GM19452 (cell line): ENCODE results near the gene AKAP7.
A peak's percentile ranks its signal among the peaks of the same experiment; 100 is the strongest.

Source experiments
- ATAC-seq: cut with Tn5 transposase; IDR thresholded peaks from one replicate; pipeline ENCODE4 v1.9.1; 2021; ENCODE audit not compliant: unreplicated experiment

The AKAP7 gene

GRCh38 chr6:131197716-131198115 lies 62.4 kb downstream of the AKAP7 start:
- no peak for ATAC-seq

DNA sequence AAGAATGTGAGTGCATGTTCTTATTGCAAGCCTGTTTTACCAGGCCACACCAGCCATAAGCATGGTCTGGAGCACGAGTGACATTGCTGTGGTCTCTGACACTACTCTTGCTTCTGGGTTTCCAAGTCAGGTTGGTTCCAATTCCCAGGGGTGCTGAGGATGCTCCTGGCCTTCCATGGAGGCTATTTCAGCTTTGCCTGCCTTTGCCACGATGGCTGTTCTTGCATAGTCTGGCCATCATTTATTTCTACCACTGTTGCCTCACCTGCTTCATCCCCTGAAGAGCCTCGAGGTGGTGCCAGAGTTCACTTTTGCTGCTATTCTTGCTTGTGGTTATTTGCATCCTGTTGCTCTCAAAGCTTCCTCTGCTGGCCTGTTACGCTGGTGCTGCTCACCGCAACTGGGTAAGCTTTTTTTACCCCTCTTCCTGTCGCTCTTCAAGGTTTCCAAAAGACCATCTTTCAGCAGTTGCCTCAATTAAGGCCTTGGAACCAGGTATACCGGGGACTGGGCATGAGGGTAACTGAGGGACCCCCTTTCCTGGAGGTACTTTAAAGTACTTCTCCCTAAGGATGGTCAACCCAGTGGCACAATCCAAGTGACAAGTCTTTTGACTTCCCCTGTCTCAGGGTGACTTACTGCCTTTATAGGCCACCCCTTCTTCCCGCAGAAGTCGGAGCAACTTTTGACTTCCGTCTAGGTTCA lies 64.5 kb downstream of the AKAP7 start:
- ATAC-seq: peak; percentile 100

DNA sequence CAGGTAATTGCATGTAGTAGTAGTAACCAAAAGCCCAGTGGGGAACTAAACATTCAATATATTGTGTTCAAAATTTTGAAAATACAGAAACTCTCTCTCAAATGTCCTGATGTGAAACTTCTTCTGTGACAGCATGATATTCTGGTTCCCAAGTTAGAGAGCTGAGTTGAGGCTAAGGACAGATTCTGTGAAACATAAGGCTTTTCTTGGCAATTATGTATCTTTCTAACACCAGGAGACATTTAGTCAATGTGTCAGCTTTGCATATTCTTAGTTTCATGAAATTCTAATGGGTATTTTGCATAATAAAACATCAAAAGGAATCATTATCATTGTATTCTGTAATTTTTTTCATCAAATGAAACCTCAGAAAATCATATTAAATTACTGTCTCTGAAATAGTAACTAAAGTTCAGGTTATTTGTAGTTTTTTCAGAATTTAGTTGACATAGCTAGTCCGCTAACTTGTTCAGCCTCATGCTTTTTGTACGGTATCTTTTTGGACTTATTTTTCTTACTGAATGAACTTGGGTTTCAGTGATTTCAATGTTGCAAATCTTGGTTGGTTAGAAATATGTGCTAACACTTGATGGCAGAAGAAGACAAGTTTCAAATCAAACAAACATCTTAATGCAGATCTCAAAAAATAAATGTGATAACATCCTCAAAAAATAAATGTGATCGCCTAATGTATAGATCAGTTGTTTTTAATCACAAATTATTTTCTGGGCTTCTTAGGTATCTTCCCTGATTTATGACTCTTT lies 70.4 kb downstream of the AKAP7 start:
- no peak for ATAC-seq

DNA sequence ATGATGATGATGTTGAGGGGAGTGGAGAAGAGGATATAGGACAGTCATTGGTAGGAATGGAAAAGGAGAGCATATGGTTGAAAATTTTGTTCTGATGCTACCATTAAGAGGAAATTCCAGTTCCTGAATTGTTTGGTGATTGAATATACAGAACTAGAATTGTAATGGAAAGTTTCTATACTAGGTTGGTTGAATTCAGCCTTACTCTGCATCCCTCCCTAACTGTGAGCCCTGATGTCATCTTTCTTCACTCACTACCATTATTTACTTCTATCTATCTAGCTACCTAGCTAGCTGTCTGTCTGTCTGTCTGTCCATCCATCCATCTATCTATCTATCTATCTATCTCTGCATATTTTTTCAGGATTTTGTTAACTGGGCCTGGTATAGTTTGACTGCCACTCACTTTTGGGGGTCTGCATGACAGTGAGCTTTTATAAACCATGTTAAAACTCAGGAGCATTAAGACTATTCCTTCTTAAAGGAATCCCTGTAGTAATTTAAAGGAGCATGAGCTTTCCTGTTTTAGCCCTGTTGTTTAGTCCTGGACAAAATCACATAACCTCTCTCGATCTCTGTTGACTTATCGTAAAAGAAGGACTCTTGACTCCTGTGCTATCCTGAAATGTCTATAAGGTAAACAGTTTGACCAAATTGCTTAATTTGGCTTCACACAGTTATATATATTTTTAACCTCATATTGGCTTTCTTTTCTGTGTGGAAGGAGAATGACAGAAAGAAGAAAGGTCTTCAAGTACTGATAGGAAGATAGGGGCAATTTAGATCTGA lies 71.4 kb downstream of the AKAP7 start:
- ATAC-seq: no peak

GRCh38 chr6:131208787-131209186 lies 73.5 kb downstream of the AKAP7 start:
- ATAC-seq: no peak

DNA sequence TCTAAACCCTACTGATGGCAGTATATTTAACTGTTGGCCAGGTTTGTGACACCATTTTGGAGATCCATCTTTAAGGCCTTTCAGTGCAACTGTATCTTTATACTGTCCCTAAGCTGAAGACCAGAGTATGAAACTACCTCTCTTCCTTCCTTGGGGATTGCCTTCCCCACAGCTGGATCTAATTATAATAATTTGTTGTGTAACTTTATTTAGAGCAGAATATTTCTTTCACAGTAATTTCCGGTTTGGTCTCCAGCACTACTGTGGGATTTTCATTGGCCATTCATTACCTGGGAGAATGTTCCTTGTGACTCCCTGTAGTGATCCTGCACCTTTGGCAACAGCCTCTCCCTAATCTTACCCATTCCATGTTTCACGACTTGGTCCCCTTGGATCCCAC lies 75.2 kb downstream of the AKAP7 start:
- ATAC-seq: no peak

- ATAC-seq: no peak
Observed at GRCh38 chr6:131212024-131212423, 76.8 kb downstream of the AKAP7 start.

GRCh38 chr6:131212913-131213312 lies 77.6 kb downstream of the AKAP7 start:
- ATAC-seq: no peak

- ATAC-seq: no peak
Observed at GRCh38 chr6:131213501-131213990, 78.3 kb downstream of the AKAP7 start.

GRCh38 chr6:131215219-131215618 lies 80.0 kb downstream of the AKAP7 start:
- ATAC-seq: no peak

- ATAC-seq: no peak
Observed at GRCh38 chr6:131216246-131216645, 81.0 kb downstream of the AKAP7 start.

DNA sequence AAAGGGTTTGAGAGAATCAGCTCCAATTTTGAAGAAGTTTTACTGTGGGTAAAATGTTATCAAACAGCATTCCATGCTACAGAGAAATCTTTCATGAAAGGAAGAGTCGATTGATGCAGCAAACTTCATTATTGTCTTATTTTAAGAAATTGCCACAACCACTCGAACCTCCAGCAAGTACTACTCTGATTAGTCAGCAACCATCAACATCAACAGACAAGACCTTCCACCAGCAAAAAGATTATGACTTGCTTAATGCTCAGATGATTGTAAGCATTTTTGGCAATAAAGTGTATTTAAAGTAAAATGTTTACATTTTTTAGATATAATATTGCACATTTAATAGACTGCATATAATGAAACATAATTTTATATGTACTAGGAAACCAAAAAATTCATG lies 87.5 kb downstream of the AKAP7 start:
- no peak for ATAC-seq

GRCh38 chr6:131223416-131223815 lies 88.1 kb downstream of the AKAP7 start:
- no peak for ATAC-seq

- no peak for ATAC-seq
Observed at GRCh38 chr6:131225127-131225526, 89.9 kb downstream of the AKAP7 start.

DNA sequence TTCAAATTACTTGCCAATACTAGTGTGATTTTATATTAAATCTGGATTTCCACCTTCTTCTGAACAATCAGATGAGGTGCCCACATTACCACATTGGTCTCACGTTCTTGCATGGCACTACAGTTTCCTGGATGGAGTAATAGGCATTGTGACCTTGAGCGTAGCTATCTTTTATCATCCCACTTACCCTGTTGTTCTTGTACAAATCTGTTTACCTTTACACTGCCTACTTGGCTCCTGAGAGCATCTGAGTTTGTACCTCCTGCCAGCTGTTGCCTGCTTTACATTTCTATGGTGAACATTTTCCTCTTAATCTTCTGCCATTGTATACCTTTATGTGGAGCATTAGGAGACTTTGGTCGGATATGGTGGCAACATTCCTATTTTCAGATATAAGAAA lies 90.7 kb downstream of the AKAP7 start:
- no peak for ATAC-seq

DNA sequence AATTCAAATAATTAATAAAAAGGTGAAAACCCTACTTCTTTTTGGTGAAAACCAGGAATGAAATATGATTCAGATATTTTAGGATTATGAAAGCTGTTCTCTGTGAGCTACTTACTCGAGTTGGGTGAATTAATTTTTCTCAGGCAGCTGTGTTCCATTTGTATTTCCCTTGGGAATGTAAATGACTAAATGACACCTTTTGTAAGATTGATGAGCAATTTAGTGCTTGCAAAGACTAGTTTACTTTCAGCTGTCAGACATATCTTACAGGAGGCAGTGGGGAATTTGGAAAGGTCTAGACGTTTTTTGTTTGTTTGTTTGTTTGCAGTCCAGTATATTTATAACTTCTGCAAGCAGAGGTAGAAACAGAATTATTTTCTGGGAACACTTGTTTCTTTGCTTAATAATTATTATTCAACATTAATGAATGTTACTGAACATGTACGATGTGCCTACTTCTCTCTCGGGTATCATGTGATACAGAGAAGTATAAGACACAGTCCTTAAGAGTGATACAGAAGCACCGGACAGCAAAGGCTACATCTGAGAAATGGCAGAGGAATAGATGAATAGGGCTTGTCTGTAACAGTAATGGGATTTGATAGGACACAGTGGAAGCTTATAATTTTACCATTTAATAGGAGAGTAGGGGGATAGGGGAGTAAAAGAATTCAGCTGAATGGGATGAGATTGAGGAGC lies 91.3 kb downstream of the AKAP7 start:
- no peak for ATAC-seq

GRCh38 chr6:131227158-131227543 lies 91.9 kb downstream of the AKAP7 start:
- ATAC-seq: no peak

DNA sequence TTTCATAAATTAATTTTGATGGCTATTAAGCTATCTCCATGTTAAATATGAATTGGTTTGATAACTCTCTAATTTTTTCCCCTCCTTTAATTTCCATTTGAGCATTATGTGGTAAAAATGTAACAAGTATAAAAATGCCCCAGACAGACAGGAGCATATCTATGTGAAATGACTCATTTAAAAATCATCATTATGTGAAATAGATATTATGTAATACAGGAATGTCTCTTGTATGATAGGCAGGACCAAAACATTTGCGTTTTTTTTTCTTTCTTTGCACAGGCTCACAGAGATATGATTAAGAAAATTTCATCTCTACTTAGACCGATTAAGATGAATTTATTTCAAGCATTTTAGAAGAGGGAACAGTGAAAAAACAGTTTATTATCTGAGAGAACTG lies 95.8 kb downstream of the AKAP7 start:
- ATAC-seq: no peak

- no peak for ATAC-seq
Observed at GRCh38 chr6:131231891-131232290, 96.6 kb downstream of the AKAP7 start.

- ATAC-seq: no peak
Observed at GRCh38 chr6:131244942-131245341, 109.7 kb downstream of the AKAP7 start.

DNA sequence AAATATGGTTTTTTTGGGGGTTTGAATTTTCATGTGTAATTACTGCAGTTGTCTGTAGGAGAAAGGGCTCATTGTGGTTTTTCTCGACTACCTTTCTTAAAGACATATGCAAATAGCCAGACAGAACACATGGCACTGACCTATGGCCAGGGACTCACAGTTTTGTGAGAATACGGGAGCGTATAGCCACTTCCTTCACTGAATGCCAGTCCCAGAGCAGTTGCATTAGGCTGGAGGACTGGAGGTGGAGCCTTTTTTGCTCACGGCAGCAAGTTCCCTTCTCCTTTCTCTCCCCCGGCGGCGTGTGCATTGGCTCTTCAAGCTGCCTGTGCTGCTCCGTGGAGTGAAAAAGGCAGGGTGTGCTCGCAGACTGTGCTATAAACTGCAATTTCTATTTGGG lies 114.9 kb downstream of the AKAP7 start:
- peak; percentile 82 for ATAC-seq
